Neural cell (in vitro differentiated cells): ENCODE data around the gene DEUP1.

ENCODE experiments used
- CTCF ChIP-seq: fragments of 450-650 bp; IDR thresholded peaks from 2 replicates; pipeline ENCODE4 v1.5.1; 2014; ENCODE audit warnings: antibody characterized with exemption, mild to moderate bottlenecking, moderate library complexity; ENCODE audit not compliant: poor library complexity, severe bottlenecking
- EP300 ChIP-seq: fragments of 450-650 bp; conservative IDR thresholded peaks from 2 replicates; pipeline ENCODE4 v1.6.1; 2014; ENCODE audit warnings: antibody characterized with exemption, mild to moderate bottlenecking, moderate library complexity; ENCODE audit not compliant: poor library complexity, severe bottlenecking
- EZH2 ChIP-seq: fragments of 200-600, 300-800 bp; shearing (Covaris generic), sonication (generic); IDR thresholded peaks from 2 replicates; pipeline ENCODE4 v1.6.1; 2014; ENCODE audit warnings: antibody characterized with exemption, low read length, borderline replicate concordance, mild to moderate bottlenecking; ENCODE audit not compliant: insufficient read depth, poor library complexity, severe bottlenecking
- POLR2AphosphoS5 ChIP-seq: IDR thresholded peaks from 2 replicates; pipeline ENCODE4 v1.6.1; 2012
- RAD21 ChIP-seq: fragments of 450-650 bp; conservative IDR thresholded peaks from 2 replicates; pipeline ENCODE4 v1.6.1; 2014; ENCODE audit warnings: antibody characterized with exemption, mild to moderate bottlenecking, moderate library complexity
- TAF1 ChIP-seq: IDR thresholded peaks from 2 replicates; pipeline ENCODE4 v1.6.1; 2012; ENCODE audit warnings: low read depth
- TF ChIP-seq, protein P1 (sequence below): IDR thresholded peaks from 2 replicates; pipeline ENCODE4 v1.6.1; 2012; ENCODE audit warnings: borderline replicate concordance

DNA sequence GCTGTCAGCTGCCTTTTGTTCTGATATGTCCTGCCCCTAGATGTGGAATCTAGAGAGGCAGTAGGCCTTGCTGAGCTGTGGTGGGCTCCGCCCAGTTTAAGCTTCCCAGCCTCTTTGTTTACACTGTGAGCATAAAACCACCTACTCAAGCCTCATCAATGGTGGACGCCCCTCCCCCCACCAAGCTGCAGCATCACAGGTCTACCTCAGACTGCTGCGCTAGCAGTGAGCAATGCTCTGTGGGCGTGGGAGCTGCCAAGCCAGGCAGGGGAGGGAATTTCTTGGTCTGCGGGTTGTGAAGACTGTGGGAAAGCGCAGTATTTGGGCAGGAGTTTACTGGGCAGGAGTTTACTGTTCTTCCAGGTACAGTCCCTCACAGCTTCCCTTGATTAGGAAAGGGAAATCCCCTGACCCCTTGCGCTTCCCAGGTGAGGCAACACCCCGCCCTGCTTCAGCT, 114.1 kb downstream of the DEUP1 start:
- TF ChIP-seq TAF1: no peak
- TF ChIP-seq, protein P1, sequence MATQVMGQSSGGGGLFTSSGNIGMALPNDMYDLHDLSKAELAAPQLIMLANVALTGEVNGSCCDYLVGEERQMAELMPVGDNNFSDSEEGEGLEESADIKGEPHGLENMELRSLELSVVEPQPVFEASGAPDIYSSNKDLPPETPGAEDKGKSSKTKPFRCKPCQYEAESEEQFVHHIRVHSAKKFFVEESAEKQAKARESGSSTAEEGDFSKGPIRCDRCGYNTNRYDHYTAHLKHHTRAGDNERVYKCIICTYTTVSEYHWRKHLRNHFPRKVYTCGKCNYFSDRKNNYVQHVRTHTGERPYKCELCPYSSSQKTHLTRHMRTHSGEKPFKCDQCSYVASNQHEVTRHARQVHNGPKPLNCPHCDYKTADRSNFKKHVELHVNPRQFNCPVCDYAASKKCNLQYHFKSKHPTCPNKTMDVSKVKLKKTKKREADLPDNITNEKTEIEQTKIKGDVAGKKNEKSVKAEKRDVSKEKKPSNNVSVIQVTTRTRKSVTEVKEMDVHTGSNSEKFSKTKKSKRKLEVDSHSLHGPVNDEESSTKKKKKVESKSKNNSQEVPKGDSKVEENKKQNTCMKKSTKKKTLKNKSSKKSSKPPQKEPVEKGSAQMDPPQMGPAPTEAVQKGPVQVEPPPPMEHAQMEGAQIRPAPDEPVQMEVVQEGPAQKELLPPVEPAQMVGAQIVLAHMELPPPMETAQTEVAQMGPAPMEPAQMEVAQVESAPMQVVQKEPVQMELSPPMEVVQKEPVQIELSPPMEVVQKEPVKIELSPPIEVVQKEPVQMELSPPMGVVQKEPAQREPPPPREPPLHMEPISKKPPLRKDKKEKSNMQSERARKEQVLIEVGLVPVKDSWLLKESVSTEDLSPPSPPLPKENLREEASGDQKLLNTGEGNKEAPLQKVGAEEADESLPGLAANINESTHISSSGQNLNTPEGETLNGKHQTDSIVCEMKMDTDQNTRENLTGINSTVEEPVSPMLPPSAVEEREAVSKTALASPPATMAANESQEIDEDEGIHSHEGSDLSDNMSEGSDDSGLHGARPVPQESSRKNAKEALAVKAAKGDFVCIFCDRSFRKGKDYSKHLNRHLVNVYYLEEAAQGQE: no peak
- no peak for TF ChIP-seq CTCF
- no peak for TF ChIP-seq POLR2AphosphoS5
- no peak for TF ChIP-seq EP300
- no peak for TF ChIP-seq EZH2
- TF ChIP-seq RAD21: no peak
